ENCODE data around the gene TC2N.

The TC2N gene

DNA sequence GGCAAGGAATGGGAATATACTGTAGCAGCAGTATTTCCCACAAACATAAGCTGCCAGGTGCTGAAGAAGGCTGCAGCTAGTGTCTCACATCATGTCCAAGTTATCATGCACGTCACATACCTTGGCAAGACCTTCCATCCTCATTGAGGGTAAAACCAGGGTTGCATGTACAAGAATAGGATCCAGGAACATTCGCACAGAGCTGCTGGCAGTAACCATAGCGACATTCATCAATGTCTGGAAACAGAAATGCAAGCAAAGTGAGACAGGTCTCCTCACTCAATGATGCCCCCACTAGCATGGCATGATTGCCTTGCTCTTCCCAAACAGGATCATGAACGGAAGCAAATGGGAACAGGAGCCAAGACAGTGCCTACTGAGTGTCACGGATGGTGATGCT is 23.8 kb upstream of the TC2N start:
- no peak overlapping the region for H3K4me3 ChIP-seq (ENCODE audit: control insufficient read depth, low read depth, low read length)
- TF ChIP-seq, protein P1, sequence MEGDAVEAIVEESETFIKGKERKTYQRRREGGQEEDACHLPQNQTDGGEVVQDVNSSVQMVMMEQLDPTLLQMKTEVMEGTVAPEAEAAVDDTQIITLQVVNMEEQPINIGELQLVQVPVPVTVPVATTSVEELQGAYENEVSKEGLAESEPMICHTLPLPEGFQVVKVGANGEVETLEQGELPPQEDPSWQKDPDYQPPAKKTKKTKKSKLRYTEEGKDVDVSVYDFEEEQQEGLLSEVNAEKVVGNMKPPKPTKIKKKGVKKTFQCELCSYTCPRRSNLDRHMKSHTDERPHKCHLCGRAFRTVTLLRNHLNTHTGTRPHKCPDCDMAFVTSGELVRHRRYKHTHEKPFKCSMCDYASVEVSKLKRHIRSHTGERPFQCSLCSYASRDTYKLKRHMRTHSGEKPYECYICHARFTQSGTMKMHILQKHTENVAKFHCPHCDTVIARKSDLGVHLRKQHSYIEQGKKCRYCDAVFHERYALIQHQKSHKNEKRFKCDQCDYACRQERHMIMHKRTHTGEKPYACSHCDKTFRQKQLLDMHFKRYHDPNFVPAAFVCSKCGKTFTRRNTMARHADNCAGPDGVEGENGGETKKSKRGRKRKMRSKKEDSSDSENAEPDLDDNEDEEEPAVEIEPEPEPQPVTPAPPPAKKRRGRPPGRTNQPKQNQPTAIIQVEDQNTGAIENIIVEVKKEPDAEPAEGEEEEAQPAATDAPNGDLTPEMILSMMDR (IDR thresholded peaks at IDR 0.05; ENCODE audit: control insufficient read depth, insufficient read depth, low read depth, low read length, missing control alignments): no peak
- no peak for DNase-seq (ENCODE audit: low read depth)

DNA sequence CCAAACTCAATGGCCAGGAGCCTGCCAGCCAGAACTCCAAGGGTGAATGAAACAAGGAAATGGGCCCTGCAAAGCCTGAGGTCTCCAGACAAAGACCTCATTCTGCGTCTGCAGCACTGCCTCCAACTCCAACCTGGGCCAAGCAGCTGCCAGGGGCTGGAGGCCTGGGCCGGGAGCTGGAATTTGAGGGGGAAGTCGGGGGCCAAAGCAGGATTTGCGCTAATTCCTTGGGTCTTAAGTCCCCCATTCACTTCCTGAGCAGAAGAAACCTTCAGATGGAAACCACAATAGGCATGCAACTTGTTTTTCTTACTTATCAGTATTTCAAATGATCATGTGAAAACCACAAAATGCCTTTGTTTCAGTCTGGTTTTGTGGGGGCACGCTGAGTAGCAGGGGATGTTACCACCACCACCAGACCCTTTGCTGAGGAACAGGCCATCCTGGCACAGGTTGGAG is 23.0 kb upstream of the TC2N start:
- no peak for DNase-seq (ENCODE audit: low read depth)
- no peak overlapping the region for H3K4me3 ChIP-seq (ENCODE audit: control insufficient read depth, low read depth, low read length)
- TF ChIP-seq, protein P1 (IDR thresholded peaks at IDR 0.05; ENCODE audit: control insufficient read depth, insufficient read depth, low read depth, low read length, missing control alignments): no peak

DNA sequence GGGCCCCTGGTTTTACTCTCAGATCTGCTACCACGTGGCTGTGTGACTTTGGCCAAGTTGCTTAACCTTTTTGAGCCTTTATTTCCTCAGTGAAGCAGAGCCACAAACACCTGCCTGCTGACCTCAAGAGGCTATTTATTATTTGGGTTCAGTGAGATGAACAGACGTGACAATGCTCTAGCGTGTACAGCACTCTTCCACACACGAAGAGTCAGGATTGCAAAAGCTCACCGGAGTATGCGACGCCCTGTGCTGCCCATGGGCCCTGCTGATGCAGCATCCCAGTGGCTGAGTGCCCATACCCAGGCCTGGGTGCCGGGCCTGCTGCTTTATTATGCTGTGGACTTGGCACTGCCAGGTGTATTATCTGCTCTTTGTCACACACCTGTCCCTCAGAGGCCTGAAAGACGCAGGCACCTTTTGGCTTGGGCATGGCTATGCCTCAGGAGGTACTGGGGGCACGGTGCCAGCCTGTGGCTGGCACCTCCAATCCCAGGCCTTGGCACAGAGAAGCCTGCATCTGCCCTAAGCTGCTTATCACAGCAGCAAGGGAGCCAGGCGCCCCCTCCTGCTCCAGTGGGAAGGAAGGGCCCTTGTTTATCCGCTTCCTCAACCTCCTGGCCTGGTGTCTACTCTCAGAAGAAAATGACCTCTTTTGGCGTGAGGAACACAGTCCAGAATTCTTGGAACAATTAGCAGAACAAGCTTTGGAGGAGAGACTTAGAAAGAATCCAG is 22.3 kb upstream of the TC2N start:
- TF ChIP-seq, protein P1 (IDR thresholded peaks at IDR 0.05; ENCODE audit: control insufficient read depth, insufficient read depth, low read depth, low read length, missing control alignments): no peak
- DNase-seq (ENCODE audit: low read depth): no peak
- no peak overlapping the region for H3K4me3 ChIP-seq (ENCODE audit: control insufficient read depth, low read depth, low read length)

DNA sequence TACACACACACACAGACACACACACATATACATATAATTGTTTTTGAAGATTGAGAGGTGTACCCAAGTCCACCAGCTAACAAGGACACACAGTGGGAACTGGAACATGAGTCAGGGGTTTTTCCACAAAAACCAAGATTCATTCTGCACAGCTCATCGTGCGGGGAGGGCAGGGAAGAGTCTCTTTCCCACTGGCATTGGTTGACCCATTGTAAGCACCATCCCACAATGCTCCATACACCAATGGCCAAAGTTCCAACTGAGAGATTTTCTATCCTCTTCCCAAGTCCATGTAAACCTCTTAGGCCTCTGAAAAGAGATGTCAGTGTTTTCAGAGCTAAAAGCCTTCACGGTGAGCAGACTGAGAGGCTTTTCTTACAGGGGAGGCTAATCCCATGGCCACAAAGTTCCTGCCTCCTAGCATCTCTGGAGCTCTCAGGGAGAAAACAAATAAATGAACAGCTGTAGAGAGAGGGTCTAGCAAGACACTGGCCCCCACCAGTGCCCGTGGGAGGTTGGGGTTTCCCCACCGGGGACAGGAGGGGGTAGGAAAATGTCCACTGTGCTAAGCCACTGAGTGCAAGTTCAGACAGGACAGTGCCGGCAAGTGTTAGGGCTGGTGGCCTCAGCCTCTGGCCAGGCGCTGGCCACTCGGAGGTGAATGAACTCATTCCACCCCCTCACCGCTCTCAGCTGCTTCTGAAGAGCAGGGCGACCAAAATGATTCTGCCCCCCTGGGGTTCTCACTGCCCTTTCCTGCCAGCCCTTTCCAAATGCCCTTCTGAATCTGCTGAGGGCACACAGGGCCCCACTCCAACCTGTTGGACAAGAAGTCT is 21.5 kb upstream of the TC2N start:
- TF ChIP-seq, protein P1 (IDR thresholded peaks at IDR 0.05; ENCODE audit: control insufficient read depth, insufficient read depth, low read depth, low read length, missing control alignments): no peak
- no peak for DNase-seq (ENCODE audit: low read depth)
- H3K4me3 ChIP-seq (ENCODE audit: control insufficient read depth, low read depth, low read length): no peak overlapping the region

DNA sequence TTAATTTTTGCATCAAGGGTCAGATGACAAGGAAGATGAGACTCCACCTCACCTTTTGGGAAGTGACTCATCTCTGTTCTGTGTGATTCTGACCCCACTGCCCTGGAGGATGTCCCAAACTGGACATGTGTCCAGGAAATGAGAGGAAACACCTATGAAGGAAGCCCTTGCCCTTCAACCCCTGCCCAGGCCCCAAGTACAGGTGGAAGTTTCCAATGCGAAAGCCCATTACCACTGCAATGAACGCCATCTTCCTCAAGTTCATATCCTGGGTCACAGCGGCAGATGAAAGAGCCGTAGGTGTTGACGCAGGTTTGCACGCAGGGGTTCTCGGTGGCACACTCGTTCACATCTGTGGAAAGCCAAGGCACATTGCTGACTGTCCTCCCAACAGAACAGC is 19.6 kb upstream of the TC2N start:
- TF ChIP-seq, protein P1 (IDR thresholded peaks at IDR 0.05; ENCODE audit: control insufficient read depth, insufficient read depth, low read depth, low read length, missing control alignments): no peak
- H3K4me3 ChIP-seq (ENCODE audit: control insufficient read depth, low read depth, low read length): no peak overlapping the region
- DNase-seq (ENCODE audit: low read depth): no peak

DNA sequence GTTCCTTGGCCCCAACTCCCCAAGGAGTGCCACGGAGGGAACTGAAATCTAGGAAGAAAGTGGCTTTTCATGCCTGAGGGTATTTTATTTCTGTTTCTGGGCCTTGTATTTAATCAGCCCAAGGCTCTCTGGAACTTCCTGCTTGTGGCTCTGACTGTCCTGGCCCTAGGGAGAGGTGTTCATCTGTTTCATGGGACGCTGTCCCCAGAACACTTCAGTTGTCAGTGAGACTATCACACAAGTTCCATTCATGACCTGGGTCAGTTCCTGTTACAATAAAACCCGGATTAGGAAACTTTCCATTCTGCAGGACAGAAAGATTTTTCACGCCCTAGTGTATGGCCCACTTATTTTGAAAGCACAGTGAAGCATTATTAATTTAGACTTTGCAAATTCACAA is 18.5 kb upstream of the TC2N start:
- no peak for DNase-seq (ENCODE audit: low read depth)
- no peak overlapping the region for H3K4me3 ChIP-seq (ENCODE audit: control insufficient read depth, low read depth, low read length)
- TF ChIP-seq, protein P1 (IDR thresholded peaks at IDR 0.05; ENCODE audit: control insufficient read depth, insufficient read depth, low read depth, low read length, missing control alignments): no peak

Data from AG09309 (cell line).